Dermis lymphatic vessel endothelial cell (primary cell): ENCODE measurements around the gene UNC119B. TPM values are rescaled to one million over a fixed set of nuclear protein-coding genes. Genes with fewer than 3 reads are reported as not detected.

Source experiments
- total RNA-seq: library from RNA; depleted of rRNA; stranded (reverse); fragments of >200 nt; gene quantifications from 2 replicates; pipeline ENCODE4 v1.2.1, GENCODE V29; 2014

Gene UNC119B
- total RNA-seq: 14.3 and 18.8 TPM in 2 replicates

DNA sequence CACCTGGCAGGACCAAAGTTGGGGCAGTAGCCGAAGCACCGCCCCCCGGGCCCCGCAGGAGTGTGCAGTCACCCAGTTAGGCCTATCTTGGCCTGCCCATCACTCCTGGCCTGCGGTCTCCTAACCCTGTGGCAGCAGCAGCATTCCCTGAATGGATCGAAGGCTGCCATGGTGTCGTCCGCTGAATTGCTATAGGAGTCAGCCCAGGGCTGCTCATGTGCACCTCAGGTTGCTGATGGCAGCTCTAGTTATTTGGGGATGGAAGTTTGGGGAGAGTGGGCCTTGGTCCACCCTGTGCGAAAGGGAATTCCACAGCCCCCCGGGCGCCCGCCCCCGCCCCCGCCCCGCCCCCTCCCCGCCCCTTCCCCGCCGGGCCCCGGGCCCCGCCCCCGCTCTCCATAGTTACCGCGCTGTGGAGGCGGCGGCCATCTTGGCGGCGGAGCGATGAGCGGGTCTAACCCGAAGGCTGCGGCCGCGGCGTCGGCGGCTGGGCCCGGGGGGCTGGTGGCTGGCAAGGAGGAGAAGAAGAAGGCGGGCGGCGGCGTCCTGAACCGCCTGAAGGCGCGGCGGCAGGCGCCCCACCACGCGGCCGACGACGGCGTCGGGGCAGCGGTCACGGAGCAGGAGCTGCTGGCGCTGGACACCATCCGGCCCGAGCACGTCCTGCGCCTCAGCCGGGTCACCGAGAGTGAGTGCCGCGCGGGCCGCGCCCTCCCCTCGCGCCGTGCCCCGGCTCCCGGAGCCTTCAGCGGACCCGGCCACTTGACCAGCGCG lies at the start of gene UNC119B:
Gene UNC119B, plus strand, starts transcription at position 428 of the 774 bp plus-strand sequence. Its CDS starts 17 bp downstream, at position 445.

DNA sequence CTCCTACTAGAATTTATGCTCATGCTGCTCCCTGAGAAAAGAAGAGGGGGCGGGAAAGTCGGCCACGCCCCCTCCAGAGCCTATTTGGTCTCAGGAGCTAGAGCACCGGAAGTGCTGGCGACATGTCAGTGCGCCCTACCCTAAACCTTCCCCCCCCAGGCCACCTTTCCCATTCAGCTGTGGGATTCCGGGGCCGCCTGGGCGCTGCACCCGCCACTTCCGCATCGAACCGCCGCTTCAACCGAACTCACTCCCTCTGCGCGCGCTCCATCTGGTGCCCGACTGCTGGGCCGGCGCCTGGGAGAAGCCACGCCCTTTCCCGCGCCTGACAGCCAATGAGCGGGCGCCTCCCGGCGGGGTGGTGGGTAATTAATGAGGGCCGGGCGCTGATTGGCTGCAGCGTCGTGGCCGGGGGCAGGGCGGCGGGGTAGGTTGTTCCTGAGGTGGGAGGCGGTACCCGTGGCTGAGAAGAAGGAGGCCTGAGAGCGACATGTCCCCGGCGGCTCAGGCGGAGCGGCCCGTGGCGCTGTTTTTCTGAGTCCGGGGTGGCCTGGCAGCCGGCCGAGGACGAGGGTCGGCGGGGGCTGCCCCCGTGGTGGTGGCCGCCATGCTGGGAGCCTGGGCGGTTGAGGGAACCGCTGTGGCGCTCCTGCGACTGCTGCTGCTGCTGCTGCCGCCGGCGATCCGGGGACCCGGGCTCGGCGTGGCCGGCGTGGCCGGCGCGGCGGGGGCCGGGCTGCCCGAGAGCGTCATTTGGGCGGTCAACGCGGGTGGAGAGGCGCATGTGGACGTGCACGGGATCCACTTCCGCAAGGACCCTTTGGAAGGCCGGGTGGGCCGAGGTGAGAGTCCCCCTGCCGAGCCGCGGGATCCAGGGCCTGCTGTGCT lies 23.3 kb upstream of the UNC119B start, which contains the start of gene MLEC:
Gene MLEC, plus strand, starts transcription at position 460 of the 888 bp plus-strand sequence. Its CDS starts 148 bp downstream, at position 608.

DNA sequence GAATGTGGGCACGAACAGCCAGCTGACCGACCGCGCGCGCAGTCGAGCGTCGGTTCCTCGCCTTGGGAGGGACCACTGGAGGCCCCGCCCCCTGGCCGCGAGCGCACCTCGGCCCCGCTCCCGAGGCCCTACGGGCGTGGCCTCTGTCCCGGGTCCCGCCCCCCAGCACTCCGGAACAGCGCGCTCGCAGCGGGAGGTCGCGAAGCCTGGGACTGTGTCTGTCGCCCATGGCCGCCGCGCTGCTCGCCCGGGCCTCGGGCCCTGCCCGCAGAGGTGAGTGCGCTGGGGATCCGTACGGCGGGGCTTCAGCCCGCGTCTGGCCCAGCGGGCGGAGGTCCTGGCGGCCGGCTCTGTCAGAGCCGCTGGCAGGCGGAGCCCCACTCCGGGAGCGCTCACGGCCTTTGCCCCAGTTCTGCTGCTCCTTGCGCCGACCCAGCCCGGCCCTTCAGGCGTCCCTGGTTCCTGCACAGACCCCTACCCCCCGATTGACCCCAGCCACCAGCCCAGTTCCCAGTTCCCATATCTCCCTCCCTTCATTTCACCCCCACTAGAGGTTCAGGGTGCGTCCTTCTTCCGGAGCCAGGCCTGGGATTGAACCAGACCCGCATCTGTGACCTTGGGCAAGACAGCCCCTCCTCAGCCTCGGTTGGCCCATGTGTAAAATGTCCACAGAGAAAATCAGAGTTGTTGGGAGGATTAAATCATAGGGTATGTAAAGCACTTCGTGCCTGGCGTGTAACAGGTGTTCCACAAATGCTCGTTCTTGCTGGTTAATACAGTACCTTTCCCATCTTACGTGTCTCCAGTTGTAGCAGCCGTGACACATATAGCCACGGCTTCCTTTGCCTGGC lies 15.6 kb downstream of the UNC119B start, which contains the start of gene ACADS:
Gene ACADS, plus strand, starts transcription at position 168 of the 851 bp plus-strand sequence. Its CDS starts 60 bp downstream, at position 228.

Other genes with a start within 250 kb of the UNC119B start
- gene SRSF9, start 240.7 kb upstream of the UNC119B start, total RNA-seq: 268 and 272 TPM in 2 replicates
- gene DYNLL1, start 214.3 kb upstream of the UNC119B start, total RNA-seq: 298 and 344 TPM in 2 replicates
- gene COQ5, start 181.3 kb upstream of the UNC119B start, total RNA-seq: 17.3 and 23.9 TPM in 2 replicates
- 81.7 and 97.4 TPM in 2 replicates for gene RNF10, start 176.1 kb upstream of the UNC119B start, total RNA-seq
- 19.3 and 24.3 TPM in 2 replicates for gene POP5, start 129.1 kb upstream of the UNC119B start, total RNA-seq
- gene CABP1, start 69.8 kb upstream of the UNC119B start, total RNA-seq: not detected in 2 replicates
- gene MLEC, start 23.3 kb upstream of the UNC119B start, total RNA-seq: 30.1 and 38.4 TPM in 2 replicates
- 25.5 and 34.8 TPM in 2 replicates for gene ACADS, start 15.4 kb downstream of the UNC119B start, total RNA-seq
- 4.1 and 4.4 TPM in 2 replicates for gene SPPL3, start 193.9 kb downstream of the UNC119B start, total RNA-seq